Measurements from ENCODE around the gene TMIGD2.
"Not testable (repeated sequence)": the region's sequence is repeated elsewhere in the genome, so short reads cannot be mapped to it uniquely, and the experiment has no call there.

Gene TMIGD2

GRCh38 chr19:4297901-4298809, 4.0 kb downstream of the TMIGD2 start:
- DNase-seq (ENCODE audit: low read depth): no peak

- DNase-seq (ENCODE audit: low read depth): no peak
These were observed 6.0 kb downstream of the TMIGD2 start for GRCh38 chr19:4295972-4296771.

- DNase-seq (ENCODE audit: low read depth): no peak
These were observed 7.8 kb downstream of the TMIGD2 start for GRCh38 chr19:4294389-4294788.

GRCh38 chr19:4292515-4292914, 9.7 kb downstream of the TMIGD2 start:
- no peak for DNase-seq (ENCODE audit: low read depth)

- no peak for DNase-seq (ENCODE audit: low read depth)
These were observed 10.9 kb downstream of the TMIGD2 start for GRCh38 chr19:4291184-4291732.

- no peak for DNase-seq (ENCODE audit: low read depth)
These were observed 14.0 kb downstream of the TMIGD2 start for GRCh38 chr19:4288091-4288777.

GRCh38 chr19:4286141-4286540, 16.0 kb downstream of the TMIGD2 start:
- DNase-seq (ENCODE audit: low read depth): not testable (repeated sequence)

- DNase-seq (ENCODE audit: low read depth): no peak
These were observed 17.2 kb downstream of the TMIGD2 start for GRCh38 chr19:4284974-4285373.

GRCh38 chr19:4284176-4284958, 17.8 kb downstream of the TMIGD2 start:
- DNase-seq (ENCODE audit: low read depth): no peak

GRCh38 chr19:4279530-4280422, 22.4 kb downstream of the TMIGD2 start:
- DNase-seq (ENCODE audit: low read depth): no peak

GRCh38 chr19:4279267-4279529, 23.0 kb downstream of the TMIGD2 start:
- no peak for DNase-seq (ENCODE audit: low read depth)

- no peak for DNase-seq (ENCODE audit: low read depth)
These were observed 23.5 kb downstream of the TMIGD2 start, which contains the start of gene SHD for GRCh38 chr19:4278419-4279266. TSS of gene SHD (plus strand) at chr19:4279266. CDS start at chr19:4280064, 798 bp downstream.

- no peak for DNase-seq (ENCODE audit: low read depth)
These were observed 24.2 kb downstream of the TMIGD2 start for GRCh38 chr19:4278010-4278409.

- DNase-seq (ENCODE audit: low read depth): no peak
These were observed 24.9 kb downstream of the TMIGD2 start for GRCh38 chr19:4277191-4277696.

GRCh38 chr19:4274321-4274686, 27.9 kb downstream of the TMIGD2 start:
- DNase-seq (ENCODE audit: low read depth): not testable (repeated sequence)

- no peak for DNase-seq (ENCODE audit: low read depth)
These were observed 29.3 kb downstream of the TMIGD2 start for GRCh38 chr19:4272894-4273293.

GRCh38 chr19:4268816-4269430, 33.3 kb downstream of the TMIGD2 start:
- no peak for DNase-seq (ENCODE audit: low read depth)

GRCh38 chr19:4267901-4268815, 34.0 kb downstream of the TMIGD2 start:
- DNase-seq (ENCODE audit: low read depth): no peak
